Ectodermal cell (in vitro differentiated cells): ENCODE measurements around the gene DOCK2.
"Not testable (repeated sequence)": the region's sequence is repeated elsewhere in the genome, so short reads cannot be mapped to it uniquely, and the experiment has no call there.

Experiments used
- H3K27ac ChIP-seq: 2 replicates; pipeline ENCODE4 v1.7.0; 2013; ENCODE audit warnings: mild to moderate bottlenecking, low read depth, low read length; ENCODE audit not compliant: insufficient read depth, poor library complexity, severe bottlenecking
- H3K27me3 ChIP-seq: 2 replicates; pipeline ENCODE4 v1.7.0; 2013; ENCODE audit warnings: mild to moderate bottlenecking, low read length; ENCODE audit not compliant: insufficient read depth, control insufficient read depth, poor library complexity, severe bottlenecking
- H3K36me3 ChIP-seq: one replicate; pipeline ENCODE4 v1.7.0; 2013; ENCODE audit warnings: low read length; ENCODE audit not compliant: control insufficient read depth, insufficient read depth
- H3K4me1 ChIP-seq: one replicate; pipeline ENCODE4 v1.7.0; 2013; ENCODE audit warnings: low read length; ENCODE audit not compliant: control insufficient read depth, insufficient read depth
- H3K4me3 ChIP-seq: 2 replicates; pipeline ENCODE4 v1.7.0; 2013; ENCODE audit warnings: low read depth, low read length, control low read depth; ENCODE audit not compliant: insufficient read depth
- H3K9me3 ChIP-seq: 2 replicates; pipeline ENCODE4 v1.7.0; 2013; ENCODE audit warnings: mild to moderate bottlenecking, low read length, moderate library complexity; ENCODE audit not compliant: control insufficient read depth
- WGBS, 2 experiments: methylation state at CpG; one replicate each; pipeline ENCODE4 v1.1.7; 2013; ENCODE audit warnings: missing lambda C conversion rate in 2 of 2; 5-methylcytosine and 5-hydroxymethylcytosine counted together

The DOCK2 gene

DNA sequence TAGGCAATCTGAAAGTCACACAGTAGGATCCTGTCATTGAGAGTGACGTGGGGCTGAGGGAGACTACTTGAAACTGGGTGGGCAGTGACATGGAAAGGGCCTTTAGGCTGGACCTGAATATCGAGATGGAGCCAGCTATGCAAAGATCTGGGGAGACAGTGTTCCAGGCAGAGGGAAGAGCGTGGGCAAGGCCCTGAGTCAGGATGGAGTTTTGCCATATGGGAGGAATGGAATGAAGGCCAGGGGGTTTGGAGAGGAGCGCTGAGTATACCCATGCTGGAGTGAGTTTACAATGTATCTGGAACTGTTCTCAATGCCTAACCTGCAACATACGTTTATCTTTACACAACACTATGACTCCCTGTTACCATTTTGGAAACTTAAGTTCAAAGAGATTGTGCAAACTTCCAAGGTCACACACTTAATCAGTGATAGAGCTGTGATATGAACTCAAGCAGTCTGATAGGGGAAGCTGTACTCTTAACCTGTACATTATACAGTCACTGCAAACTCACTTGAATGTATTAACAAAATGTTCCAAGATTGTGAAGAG is 309.7 kb downstream of the DOCK2 start:
- 94 to 96% methylated on average over 5 of the region's 5 CpGs for WGBS, 2 experiments
- no peaks in the 10 kb centered on the region for H3K9me3 ChIP-seq
- peaks cover 10% of the 10 kb centered on the region for H3K4me1 ChIP-seq

DNA sequence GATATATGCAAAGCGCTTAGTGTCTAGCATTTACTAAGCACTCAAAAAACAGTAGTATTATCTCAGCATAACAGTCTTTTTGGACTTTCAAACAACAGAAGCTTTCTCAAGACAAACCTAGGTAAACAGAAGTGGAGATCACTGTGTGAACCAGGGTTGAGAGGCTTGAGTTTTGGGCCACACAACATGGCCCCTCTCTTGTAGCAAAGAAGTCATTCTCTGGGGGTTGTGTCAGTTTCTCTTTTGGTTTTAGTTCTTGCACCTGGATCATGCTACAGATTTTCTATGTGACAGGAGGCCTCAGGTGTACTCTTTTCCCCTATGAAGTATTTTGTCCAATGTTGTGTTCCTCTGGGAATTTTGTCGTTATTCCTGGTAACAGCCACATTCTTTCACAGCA is 313.3 kb downstream of the DOCK2 start:
- WGBS, 2 experiments: 87 to 100% methylated on average over 2 of the region's 2 CpGs
- no peaks in the 10 kb centered on the region for H3K27me3 ChIP-seq
- no peaks in the 10 kb centered on the region for H3K36me3 ChIP-seq
- H3K4me3 ChIP-seq: no peak overlapping the region
- no peak overlapping the region for H3K27ac ChIP-seq
- H3K9me3 ChIP-seq: no peaks in the 10 kb centered on the region
- peaks cover 8% of the 10 kb centered on the region for H3K4me1 ChIP-seq

More for the DNA sequence above, 309.7 kb downstream of the DOCK2 start:
- Histone ChIP-seq H3K27ac (no peak overlapping the region), H3K4me3 (no peak overlapping the region), H3K36me3 (no peaks in the 10 kb centered on the region), H3K27me3 (no peaks in the 10 kb centered on the region)

DNA sequence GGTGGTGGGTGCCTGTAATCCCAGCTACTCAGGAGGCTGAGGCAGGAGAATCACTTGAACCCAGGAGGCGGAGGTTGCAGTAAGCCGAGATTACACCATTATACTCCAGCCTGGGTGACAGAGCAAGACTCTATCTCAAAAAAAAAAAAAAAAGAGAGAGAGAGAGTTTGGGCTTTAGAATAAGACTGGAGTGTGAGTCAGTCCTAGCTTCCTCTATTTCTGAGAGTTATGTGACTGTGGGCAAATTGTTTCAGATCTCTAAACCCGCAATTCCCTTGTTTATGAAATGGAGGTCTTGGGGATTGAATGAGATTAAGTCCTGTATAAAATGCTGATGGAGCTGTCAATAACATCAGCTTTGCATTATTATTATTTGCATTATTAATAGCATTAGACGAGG is 316.1 kb downstream of the DOCK2 start:
- H3K27me3 ChIP-seq, H3K4me1 ChIP-seq, H3K27ac ChIP-seq, H3K36me3 ChIP-seq, H3K9me3 ChIP-seq, H3K4me3 ChIP-seq: not testable (repeated sequence)
- 94 to 97% methylated on average over 3 to 4 of the region's 4 CpGs for WGBS, 2 experiments

DNA sequence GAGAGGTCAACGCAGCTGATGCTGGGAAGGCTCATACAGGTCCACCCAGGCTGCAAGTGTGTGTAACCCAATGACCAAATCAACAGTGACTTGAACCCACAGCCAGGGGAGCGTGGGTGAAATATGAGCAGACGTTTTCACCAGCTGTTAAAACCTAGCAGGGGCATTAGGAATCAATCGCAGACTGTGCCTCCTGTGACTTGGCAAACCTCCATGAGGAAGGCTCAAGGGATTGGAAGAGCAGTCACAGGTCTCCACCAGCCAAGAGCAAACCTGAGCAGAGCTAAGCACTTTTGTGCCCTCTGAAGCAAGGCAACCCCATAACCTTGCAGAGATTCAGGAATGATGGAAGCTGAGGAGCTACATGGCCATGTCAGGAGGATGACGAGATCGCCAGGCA is 317.7 kb downstream of the DOCK2 start:
- no peaks in the 10 kb centered on the region for H3K9me3 ChIP-seq
- no peak overlapping the region for H3K4me3 ChIP-seq
- 92 to 95% methylated on average over 6 of the region's 6 CpGs for WGBS, 2 experiments
- no peaks in the 10 kb centered on the region for H3K27me3 ChIP-seq
- no peaks in the 10 kb centered on the region for H3K4me1 ChIP-seq
- H3K27ac ChIP-seq: no peak overlapping the region
- no peaks in the 10 kb centered on the region for H3K36me3 ChIP-seq

DNA sequence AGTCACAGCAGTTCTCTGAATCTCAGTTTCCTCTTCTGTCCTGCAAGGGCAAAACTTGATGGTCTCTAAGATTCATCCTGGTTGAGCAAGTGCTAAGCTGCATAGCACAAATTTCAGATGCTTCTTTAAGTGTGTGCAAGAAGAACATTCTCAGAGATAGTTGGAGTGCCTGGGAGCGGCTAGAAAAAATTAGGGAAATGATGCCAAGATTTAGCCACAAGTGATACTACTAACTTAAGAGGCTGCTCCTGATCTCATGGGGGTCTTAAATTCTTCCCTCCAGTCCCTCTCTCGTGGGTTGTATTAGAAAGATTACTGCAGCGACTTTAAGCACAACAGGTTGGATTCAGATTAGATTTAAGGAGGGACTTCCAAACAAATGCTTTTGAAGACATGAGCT is 319.1 kb downstream of the DOCK2 start:
- WGBS, 2 experiments: 85 to 96% methylated on average over 3 of the region's 3 CpGs
- no peak overlapping the region for H3K27ac ChIP-seq
- H3K4me3 ChIP-seq: no peak overlapping the region
- no peaks in the 10 kb centered on the region for H3K4me1 ChIP-seq
- no peaks in the 10 kb centered on the region for H3K36me3 ChIP-seq
- H3K27me3 ChIP-seq: no peaks in the 10 kb centered on the region
- no peaks in the 10 kb centered on the region for H3K9me3 ChIP-seq

DNA sequence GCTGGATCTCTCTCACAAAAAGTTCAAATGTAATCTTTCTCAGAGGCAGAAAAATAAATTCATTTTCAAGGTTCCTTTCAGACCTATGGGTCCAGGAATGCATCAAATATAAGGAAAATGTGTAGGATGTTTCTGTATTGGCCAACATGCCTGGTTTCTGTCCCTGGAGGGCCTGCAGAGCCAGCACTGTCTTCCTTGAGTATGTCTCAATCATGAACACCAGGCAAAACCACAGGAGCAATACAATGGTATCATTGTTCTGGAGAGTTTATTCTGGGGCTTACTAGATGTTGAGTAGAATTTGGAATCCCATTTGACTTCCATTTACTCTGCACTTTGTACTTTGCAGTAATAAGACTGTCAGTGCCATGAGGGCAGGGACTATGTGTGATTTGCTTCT is 319.7 kb downstream of the DOCK2 start:
- no peaks in the 10 kb centered on the region for H3K4me1 ChIP-seq
- no peaks in the 10 kb centered on the region for H3K36me3 ChIP-seq
- H3K27ac ChIP-seq: no peak overlapping the region
- no peaks in the 10 kb centered on the region for H3K9me3 ChIP-seq
- no peaks in the 10 kb centered on the region for H3K27me3 ChIP-seq
- H3K4me3 ChIP-seq: no peak overlapping the region

DNA sequence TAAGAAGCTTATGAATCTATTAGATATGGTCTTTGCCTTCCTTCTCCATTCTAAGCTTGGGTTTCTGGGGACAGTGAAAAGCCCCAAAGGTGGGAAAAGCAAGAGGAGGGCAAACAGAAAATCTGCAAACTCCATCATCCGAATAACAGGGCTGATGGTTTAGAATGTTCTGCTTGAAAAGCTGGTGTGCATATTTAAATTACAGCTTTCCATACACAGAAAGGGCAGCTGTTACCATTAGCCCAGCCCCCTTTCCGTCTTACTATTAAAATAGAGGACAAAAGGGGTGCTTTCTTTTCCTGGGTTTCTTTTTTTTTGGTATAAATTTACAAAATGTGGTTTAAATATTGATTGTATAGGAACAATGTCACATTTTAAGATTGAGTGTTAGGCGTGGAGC is 321.2 kb downstream of the DOCK2 start:
- Histone ChIP-seq H3K27me3 (no peaks in the 10 kb centered on the region), H3K27ac (no peak overlapping the region), H3K9me3 (no peaks in the 10 kb centered on the region), H3K4me3 (no peak overlapping the region), H3K36me3 (no peaks in the 10 kb centered on the region), H3K4me1 (no peaks in the 10 kb centered on the region)
- 77 to 81% methylated on average over 3 of the region's 3 CpGs for whole genome bisulfite sequencing, 2 experiments

DNA sequence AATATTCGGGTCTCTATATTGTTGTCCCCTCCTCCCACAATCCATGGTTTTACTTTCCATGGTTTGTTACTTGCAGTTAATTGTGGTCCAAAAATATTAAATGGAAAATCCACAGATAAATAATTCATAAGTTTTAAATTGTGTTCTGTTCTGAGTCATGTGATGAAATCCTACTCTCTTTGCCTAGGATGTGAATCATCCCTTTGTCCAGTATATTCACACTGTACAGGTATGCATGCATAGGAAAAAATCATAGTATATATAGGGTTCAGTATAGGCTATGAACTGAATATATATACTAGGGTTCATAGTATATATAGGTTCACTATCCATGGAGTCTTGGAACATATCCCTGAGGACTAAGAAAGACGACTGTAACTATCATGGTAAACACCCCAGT is 323.6 kb downstream of the DOCK2 start:
- Histone ChIP-seq H3K36me3 (no peaks in the 10 kb centered on the region), H3K4me1 (no peaks in the 10 kb centered on the region), H3K4me3 (no peak overlapping the region), H3K27me3 (no peaks in the 10 kb centered on the region), H3K9me3 (no peaks in the 10 kb centered on the region), H3K27ac (no peak overlapping the region)
- WGBS, 2 experiments: 93 to 97% methylated on average over 2 of the region's 2 CpGs

DNA sequence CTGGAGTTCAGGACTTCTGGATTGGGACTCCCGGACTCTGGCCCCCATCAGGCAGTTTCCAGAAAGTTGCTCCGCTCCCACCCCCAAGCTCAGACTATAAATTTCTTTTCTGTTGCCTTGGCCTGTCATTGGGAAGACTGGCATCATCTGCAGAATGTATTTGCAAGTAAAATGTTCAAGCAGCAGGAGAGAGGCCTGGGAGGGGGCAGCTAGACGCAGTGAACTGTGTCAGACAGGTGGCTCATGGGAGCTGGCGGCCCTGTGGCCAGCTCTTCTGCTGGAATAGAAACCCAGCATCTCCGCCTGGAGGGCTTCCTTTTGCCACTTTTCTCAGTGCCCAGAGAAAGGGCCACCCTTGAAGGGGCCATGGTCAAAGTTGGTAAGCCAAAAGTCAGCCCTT is 327.2 kb downstream of the DOCK2 start:
- Histone ChIP-seq H3K4me1 (no peaks in the 10 kb centered on the region), H3K27me3 (no peaks in the 10 kb centered on the region), H3K9me3 (no peaks in the 10 kb centered on the region), H3K36me3 (no peaks in the 10 kb centered on the region), H3K27ac (no peak overlapping the region), H3K4me3 (no peak overlapping the region)
- 76% methylated on average over 5 of the region's 5 CpGs for WGBS, 2 experiments

DNA sequence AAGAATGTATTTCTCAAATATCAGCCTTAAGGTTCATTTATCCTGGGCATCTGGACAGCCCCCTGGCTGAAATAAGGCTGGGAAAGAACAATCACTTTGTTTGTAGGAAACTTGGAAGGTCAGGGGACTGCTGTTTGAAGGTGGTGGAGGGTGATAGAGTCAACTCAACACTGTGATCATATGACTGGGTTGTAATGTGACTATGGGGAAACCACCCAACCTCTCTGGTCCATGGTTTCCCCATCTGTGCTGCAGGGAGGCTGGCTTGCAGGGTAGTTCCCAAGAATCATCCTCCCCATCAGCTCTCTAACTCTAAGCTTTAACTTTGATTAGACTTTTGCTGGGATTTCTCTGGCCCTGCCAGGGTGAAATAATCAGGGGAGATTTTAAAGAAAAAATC is 333.3 kb downstream of the DOCK2 start:
- H3K4me3 ChIP-seq: no peak overlapping the region
- H3K36me3 ChIP-seq: no peaks in the 10 kb centered on the region
- no peak overlapping the region for H3K27ac ChIP-seq
- no peaks in the 10 kb centered on the region for H3K4me1 ChIP-seq
- H3K9me3 ChIP-seq: no peaks in the 10 kb centered on the region
- H3K27me3 ChIP-seq: no peaks in the 10 kb centered on the region
